HG03521 (cell line): ENCODE results near the gene IFRD1.

Source experiments
- ATAC-seq: cut with Tn5 transposase; IDR thresholded peaks from one replicate; pipeline ENCODE4 v1.9.1; 2021; ENCODE audit warnings: mild to moderate bottlenecking, moderate library complexity; ENCODE audit not compliant: unreplicated experiment

Gene IFRD1

GRCh38 chr7:112485766-112486165 is 35.5 kb downstream of the IFRD1 start:
- no peak for ATAC-seq

- ATAC-seq, result no peak
These were observed 37.4 kb downstream of the IFRD1 start for GRCh38 chr7:112487457-112488263.

DNA sequence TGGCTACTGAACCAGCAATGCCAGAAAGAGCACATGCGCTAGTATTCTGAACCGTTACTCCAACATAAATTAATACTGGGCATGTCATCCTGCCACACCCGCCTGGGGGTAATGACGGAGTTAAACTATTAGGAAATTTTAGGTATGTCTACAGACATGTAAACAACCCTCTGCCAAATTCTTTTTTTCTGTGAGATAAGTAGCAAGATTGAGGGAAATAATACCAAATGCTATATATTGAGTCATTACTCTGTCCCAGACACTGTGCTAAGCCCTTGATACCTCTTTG is 37.9 kb downstream of the IFRD1 start:
- ATAC-seq, result no peak

DNA sequence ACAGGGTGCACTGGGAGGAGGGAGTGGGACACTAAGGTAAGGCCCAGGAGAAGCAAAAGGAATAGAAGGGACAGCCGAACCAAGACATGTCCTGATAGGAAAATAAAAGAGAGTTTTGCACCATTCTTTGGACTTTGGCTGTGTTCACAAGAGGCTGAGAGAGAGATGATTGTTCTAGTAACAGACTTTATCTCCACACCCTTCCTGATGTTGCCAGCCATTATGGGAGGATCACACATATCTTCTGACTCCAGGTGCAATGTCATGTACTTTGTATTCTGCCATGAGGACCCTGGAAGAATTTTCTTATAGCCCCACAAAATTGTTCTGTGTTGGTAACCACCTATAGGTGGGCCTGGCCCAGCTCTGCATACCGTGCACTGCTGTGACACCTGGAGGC is 41.9 kb downstream of the IFRD1 start:
- no peak for ATAC-seq

DNA sequence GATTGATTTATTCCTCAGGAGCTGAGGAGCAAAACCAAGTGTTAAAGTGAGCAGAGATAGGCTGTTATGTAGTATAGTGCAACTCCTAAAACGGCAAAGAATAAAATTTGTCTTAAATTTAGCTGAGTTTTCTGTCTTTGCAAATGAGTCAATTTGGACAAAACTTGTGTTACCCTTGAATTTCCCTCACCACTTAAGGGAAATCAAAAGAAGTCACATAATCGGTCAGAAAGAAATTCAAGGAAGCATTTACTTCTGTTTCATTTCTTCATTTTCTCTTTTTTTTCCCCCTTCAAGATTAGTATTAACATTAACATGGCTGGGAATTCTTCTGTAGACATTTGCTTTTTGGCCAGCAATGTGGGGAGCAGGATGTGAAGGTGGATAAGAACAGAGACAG is 44.4 kb downstream of the IFRD1 start:
- no peak for ATAC-seq

DNA sequence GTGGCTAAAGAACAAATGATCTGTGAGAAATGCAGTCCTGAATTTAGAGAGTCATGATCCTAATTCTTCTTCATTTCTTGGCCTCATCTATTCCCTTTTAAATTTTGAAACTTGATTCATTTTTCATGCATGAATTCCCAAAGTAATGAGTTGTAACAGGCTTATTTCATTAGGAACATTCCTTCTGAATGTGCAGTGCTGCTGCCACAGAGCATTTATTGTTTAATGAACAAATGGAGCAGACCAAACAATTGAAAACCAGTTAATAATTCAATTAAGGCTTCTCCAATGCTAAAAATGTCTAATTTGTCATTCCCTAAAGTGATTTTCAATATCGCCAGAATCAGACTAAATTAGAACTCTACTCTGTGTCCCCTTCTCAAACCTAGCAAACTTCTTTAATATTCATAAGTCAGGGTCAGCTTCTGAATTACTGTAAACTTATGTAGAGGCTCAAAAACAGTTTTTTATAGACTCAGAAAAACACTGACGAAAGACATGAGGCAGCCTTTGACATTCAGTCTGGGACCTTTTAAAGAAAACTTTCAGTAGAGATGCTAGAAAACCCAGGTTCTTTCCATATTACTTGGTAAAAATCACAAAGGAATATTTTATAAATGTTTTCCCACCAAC is 45.0 kb downstream of the IFRD1 start:
- ATAC-seq, result no peak

DNA sequence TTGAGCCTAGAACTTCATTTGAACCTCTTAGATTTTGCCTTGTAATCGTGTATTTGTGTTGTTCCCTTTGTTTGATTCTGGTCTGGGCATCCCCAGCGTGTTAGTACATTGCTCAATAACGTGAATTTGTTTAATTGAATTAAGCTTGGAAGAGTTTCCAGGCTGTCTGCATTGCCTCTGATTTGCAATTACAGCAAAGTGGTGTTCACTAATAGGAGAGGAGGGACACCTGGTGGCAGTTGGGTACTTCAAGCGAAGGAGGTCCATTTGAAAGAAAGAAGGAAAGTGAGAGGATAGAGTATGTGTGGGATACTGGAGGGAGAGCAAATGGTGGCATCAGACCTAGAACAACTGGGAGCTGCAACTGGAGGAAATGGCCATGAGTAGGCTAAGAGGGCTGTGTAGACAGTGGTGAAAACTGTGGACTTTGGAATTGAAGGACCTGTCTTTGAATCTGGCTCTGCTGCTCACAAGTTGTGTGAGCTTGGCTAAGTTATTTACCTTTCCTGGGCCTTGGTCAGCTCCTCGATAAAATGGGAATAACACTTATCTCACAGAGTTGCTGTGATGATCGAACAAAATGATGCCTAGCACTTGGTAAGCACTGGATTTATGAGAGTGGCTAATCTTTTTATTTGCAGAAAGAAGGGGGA is 45.7 kb downstream of the IFRD1 start:
- no peak for ATAC-seq

DNA sequence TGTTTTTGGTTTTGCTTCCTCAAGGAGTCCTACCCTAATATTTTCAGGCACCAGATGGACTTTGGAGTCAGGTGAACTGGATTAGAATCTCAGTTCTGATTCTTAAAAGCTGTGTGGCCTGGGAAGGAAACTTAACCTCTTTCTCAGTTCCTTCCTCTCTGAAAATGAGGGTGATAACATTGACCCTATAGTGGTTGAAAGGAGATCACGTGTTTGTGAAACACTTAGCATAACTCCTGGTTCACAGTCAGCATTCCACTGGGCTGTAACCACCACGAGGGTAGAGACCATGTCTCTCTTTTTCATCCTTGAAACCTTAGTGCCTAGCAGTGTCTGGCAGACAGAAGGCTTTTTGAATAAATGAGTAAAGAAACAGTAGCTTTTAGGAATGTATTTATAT is 47.2 kb downstream of the IFRD1 start:
- peak; percentile 54 for ATAC-seq

DNA sequence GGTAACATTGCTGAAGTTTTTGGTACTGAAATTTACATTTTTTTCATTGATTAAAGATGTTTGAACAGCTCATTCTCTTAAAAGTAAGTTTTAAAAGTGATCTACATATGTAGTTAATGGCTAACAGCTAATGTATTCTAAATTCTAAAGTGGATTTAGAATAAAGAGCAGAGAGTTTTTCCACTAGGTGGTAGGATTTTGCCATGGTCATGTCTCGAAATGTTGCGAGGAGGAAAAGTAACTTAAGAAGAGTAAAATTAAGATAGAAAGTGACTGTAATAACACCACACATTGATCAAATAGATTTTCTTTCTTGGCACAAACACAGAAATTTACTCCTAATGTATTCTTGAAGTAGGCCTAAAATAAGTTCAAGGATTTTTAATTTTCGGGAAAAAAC is 50.4 kb downstream of the IFRD1 start:
- no peak for ATAC-seq

- no peak for ATAC-seq
These were observed 51.7 kb downstream of the IFRD1 start for GRCh38 chr7:112501801-112502503.

GRCh38 chr7:112502700-112503099 is 52.4 kb downstream of the IFRD1 start:
- ATAC-seq, result no peak

DNA sequence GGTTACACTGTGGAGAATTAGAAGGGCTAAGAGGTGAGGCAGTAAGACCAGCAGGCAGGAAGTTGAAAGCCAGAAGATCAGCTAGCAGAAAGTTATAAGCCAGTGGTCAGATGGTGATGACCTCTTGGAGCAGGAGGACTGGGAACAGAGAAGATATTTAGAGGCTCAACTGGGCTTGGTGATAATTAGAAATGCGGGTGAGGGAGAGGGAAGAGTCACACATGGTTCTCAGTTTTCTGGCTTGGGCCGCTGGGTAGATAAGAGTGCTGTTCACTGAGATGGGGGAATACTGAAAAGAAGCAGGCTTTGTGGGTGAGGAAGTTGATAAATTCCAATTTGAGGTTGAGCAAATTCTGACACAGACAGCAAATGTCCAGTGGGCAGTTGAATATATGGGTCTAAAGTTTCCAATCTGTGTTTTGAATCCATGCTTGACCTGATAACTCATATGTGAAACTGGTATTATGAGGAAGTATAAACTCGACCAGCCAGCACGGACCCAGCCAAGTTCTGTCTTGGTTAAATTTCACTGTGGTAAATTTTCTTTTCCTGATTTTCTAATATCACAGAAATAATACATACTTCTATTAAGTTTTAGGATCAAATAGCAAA is 53.2 kb downstream of the IFRD1 start:
- ATAC-seq, result no peak

GRCh38 chr7:112504093-112504695 is 53.9 kb downstream of the IFRD1 start:
- no peak for ATAC-seq

- no peak for ATAC-seq
These were observed 55.2 kb downstream of the IFRD1 start for GRCh38 chr7:112505495-112505894.

- no peak for ATAC-seq
These were observed 58.1 kb downstream of the IFRD1 start for GRCh38 chr7:112508404-112508803.

- ATAC-seq, result no peak
These were observed 59.1 kb downstream of the IFRD1 start for GRCh38 chr7:112509402-112509801.

DNA sequence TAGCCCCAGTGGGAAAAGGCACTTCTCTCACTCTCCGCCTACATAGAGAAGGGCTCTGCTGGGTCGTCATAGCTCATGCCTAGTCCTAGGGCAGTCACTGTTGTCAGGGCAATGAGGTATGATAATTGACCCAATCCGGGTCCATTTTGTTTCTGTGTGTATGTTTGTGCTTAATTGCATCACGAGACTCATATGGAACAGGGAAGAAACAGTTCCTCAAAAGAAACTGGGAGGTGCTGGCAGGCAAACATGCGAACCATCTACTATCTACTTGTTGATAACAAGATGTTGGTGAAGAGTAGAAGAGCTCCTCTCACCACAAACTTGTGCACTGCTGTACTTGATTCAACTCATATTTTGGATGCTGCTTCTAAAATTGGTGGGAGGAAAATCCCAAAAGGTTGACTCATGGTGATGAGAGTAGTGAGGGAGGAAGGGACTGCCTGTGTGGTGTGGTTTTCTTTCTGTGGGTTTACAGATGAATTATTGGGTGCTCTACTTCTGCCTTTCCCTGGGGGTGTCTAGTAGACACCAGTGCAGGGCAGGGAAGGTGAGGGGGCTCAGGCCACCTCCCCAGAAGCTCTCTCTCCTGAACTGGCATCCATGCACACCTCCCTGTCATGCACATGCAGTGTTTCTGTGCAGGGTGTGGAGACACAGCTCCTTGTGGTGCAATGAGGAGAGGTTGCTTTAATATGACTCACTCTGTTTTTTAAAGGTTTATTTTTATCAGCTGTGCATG is 59.9 kb downstream of the IFRD1 start:
- ATAC-seq, result no peak

DNA sequence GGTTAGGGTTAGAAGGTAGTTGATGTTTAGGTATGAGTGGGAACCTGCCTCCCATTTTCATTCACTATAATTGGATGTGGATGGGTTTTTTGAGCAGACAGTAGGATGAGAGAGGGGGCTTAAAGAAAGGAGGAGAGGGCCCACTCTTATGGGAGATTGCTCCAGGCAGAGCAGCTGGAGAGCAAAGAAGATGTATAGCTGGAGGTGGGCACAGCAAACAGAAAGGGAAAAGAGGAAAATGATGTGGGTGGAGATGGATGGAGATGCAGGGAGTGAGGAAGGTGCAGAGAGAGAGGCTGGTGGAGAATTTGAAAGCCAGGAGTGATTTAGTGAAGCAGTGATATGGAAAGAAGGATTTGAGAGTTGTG is 60.5 kb downstream of the IFRD1 start:
- ATAC-seq, result no peak

DNA sequence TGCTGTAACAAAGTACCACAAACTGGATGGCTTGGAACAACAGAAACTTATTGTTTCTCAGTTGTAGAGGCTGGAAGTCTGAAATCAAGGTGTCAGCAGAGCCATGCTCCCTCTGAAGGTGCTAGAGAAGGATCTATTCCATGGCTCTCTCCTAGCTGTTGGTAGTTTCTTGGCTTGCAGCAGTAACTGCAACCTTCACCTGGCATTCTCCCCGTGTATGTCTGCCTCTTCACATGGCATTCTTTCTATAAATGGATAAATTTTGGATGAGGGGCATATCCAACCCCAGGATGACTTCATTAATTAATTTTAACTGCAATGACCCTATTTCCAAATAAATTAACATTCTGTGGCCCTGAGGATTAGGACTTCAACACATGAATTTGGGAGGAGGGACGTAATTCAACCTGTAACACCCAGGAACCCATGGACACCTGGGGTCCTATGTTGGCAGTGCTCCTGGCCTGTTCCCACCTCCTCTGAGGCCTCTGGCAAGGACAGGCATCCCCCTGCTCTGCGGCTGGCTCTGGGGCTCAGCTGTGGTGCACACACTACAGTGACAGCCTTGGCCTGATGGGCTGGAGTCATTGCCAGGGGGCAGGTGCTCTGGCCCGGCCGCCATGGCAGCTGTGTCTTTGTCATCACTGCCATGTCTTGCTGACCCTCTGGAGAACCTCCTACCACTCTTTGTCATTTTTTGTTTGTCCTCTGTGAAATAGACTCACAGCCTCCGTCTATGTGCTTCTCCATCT is 61.4 kb downstream of the IFRD1 start:
- ATAC-seq, result no peak
